Liver (tissue), 3 donors: ENCODE results near the gene SLC24A1.

Experiments used
- CTCF ChIP-seq: fragments of 150-350 bp; IDR thresholded peaks from 2 replicates; pipeline ENCODE4 v1.5.1; 2017; ENCODE audit warnings: improper control_type of control experiment, low read depth, low read length; ENCODE audit not compliant: missing input control
- EGR1 ChIP-seq, 2 donors: IDR thresholded peaks; 2 replicates each; pipeline ENCODE4 v1.6.1; 2016 to 2018; ENCODE audit warnings: antibody characterized with exemption in 2 of 2, low read depth in 2 of 2
- FOXA1 ChIP-seq: IDR thresholded peaks from 2 replicates; pipeline ENCODE4 v1.6.1; 2016; ENCODE audit warnings: antibody characterized with exemption
- GABPA ChIP-seq, 2 donors: IDR thresholded peaks in 1 of 2; conservative IDR thresholded peaks in 1 of 2; 2 replicates each; pipeline ENCODE4 v1.6.1; 2016; ENCODE audit warnings: antibody characterized with exemption in 2 of 2, mild to moderate bottlenecking in 1 of 2, moderate library complexity in 1 of 2
- TAF1 ChIP-seq: conservative IDR thresholded peaks from 2 replicates; pipeline ENCODE4 v1.6.1; 2016; ENCODE audit warnings: antibody characterized with exemption, mild to moderate bottlenecking
- YY1 ChIP-seq: IDR thresholded peaks from 2 replicates; pipeline ENCODE4 v1.6.1; 2016; ENCODE audit warnings: antibody characterized with exemption, mild to moderate bottlenecking
- ZBTB33 ChIP-seq: IDR thresholded peaks from 2 replicates; pipeline ENCODE4 v1.6.1; 2016; ENCODE audit warnings: antibody characterized with exemption
- TF ChIP-seq, protein P1 (sequence below): IDR thresholded peaks from 2 replicates; pipeline ENCODE4 v1.6.1; 2016; ENCODE audit warnings: antibody characterized with exemption
- donor health status: healthy.
- donor health status: healthy.

DNA sequence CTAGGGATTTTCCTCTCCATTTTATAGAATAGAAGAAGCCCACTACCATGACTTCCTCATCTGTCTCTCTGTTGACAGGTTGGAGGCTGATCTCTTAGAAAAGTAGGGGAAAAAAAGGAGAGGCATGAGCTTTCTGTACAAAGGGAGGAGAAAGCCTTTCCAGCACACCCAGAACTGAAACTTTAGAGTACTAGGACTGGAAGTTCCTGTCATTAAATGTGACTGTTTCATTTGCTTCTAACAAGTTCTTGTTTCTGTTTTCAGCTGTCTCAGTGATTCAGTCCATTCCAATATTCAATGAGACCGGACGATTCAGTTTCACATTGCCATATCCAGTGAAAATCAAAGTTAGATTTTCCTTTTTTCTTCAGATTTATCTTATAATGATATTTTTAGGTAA is 49.8 kb upstream of the SLC24A1 start:
- TF ChIP-seq FOXA1, result no peak
- TF ChIP-seq, protein P1, sequence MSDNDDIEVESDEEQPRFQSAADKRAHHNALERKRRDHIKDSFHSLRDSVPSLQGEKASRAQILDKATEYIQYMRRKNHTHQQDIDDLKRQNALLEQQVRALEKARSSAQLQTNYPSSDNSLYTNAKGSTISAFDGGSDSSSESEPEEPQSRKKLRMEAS, result no peak
- TF ChIP-seq CTCF, result no peak
- TF ChIP-seq ZBTB33, result no peak
- TF ChIP-seq EGR1 (IDR thresholded peaks at IDR 0.05; ENCODE audit: low read depth in 2 of 2), result no peak
- TF ChIP-seq TAF1, result no peak
- TF ChIP-seq GABPA (IDR thresholded peaks at IDR 0.05 in 1 of 2, conservative IDR thresholded peaks at IDR 0.05 in 1 of 2), result no peak
- no peak for TF ChIP-seq YY1
